ENCODE results near the gene COG7. TPM values are rescaled to one million over a fixed set of nuclear protein-coding genes. Genes with fewer than 3 reads are reported as not detected.

COG7 gene
- polyA plus RNA-seq, 1 of the 3 experiments (the other 2 are of a cell fraction), result 33.0 TPM

DNA sequence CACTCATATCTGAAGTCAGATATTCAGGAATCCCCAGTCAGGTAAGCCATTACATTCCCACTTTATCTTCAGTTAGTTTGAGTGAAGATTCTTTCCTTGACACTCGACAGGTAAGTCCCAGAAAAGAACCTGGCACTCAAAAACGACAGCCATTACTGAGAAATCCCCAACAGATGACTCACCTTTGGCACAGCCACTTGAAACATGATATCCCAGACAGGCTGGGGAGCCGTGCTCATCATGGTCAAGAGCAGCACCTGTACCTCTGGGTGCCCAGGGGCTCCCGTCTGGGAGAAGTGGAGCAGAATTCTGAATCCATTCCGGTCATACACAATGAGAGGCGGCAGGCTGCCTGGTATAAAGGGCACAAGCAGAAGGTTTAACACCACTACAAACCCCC is 16.8 kb upstream of the COG7 start:
- Histone ChIP-seq H2AFZ (ENCODE audit: low read depth) (no peak overlapping the region), H3K27me3 (ENCODE audit: insufficient read depth) (no peaks in the 10 kb centered on the region), H3K9me3 (no peaks in the 10 kb centered on the region), H3F3A (replicated peaks; ENCODE audit: insufficient read depth) (peaks cover 18% of the 10 kb centered on the region), H3K9me2 (no peaks in the 10 kb centered on the region), H3K4me3 (ENCODE audit: low read depth in 2 of 2, low read length in 1 of 2) (no peak overlapping the region), H3K79me2 (ENCODE audit: insufficient read depth) (no peaks in the 10 kb centered on the region), H3K36me3 (replicated peaks in 1 of 2; ENCODE audit: control insufficient read depth in 1 of 2, insufficient read depth in 2 of 2, low read length in 1 of 2) (peaks cover 41 to 50% of the 10 kb centered on the region in 2 experiments), H3K4me1 (ENCODE audit: control insufficient read depth in 1 of 2, insufficient read depth in 2 of 2, low read depth in 1 of 2, low read length in 1 of 2) (peaks cover 0 to 4% of the 10 kb centered on the region in 2 experiments; a peak in 1 of 4 replicates), H3K9ac (no peak overlapping the region), H3K4me2 (no peak overlapping the region), H3K27ac (ENCODE audit: low read depth in 2 of 2, low read length in 1 of 2) (no peak overlapping the region), H4K20me1 (ENCODE audit: insufficient read depth) (no peaks in the 10 kb centered on the region; the same call in 1 of the 2 replicates)
- CTCF ChIA-PET, result no interaction called here
- TF ChIP-seq ELF1 (IDR thresholded peaks at IDR 0.05), result no peak
- TF ChIP-seq TCF12 (IDR thresholded peaks at IDR 0.05), result 0 out of 2 replicates have a peak, but pooled peaks have one; percentile 9
- TF ChIP-seq, protein P1, sequence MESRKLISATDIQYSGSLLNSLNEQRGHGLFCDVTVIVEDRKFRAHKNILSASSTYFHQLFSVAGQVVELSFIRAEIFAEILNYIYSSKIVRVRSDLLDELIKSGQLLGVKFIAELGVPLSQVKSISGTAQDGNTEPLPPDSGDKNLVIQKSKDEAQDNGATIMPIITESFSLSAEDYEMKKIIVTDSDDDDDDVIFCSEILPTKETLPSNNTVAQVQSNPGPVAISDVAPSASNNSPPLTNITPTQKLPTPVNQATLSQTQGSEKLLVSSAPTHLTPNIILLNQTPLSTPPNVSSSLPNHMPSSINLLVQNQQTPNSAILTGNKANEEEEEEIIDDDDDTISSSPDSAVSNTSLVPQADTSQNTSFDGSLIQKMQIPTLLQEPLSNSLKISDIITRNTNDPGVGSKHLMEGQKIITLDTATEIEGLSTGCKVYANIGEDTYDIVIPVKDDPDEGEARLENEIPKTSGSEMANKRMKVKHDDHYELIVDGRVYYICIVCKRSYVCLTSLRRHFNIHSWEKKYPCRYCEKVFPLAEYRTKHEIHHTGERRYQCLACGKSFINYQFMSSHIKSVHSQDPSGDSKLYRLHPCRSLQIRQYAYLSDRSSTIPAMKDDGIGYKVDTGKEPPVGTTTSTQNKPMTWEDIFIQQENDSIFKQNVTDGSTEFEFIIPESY (IDR thresholded peaks at IDR 0.05; ENCODE audit: borderline replicate concordance, low read depth), result no peak
- peak; percentile 50; the same call in 1 of the 2 replicates for TF ChIP-seq FOSL2 (IDR thresholded peaks at IDR 0.05; ENCODE audit: borderline replicate concordance, low read depth)
- TF ChIP-seq, protein P2, sequence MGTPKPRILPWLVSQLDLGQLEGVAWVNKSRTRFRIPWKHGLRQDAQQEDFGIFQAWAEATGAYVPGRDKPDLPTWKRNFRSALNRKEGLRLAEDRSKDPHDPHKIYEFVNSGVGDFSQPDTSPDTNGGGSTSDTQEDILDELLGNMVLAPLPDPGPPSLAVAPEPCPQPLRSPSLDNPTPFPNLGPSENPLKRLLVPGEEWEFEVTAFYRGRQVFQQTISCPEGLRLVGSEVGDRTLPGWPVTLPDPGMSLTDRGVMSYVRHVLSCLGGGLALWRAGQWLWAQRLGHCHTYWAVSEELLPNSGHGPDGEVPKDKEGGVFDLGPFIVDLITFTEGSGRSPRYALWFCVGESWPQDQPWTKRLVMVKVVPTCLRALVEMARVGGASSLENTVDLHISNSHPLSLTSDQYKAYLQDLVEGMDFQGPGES (IDR thresholded peaks at IDR 0.05; ENCODE audit: low read depth, low read length), result no peak
- peak; percentile 49; the same call in 1 of the 2 replicates for TF ChIP-seq NFIC (IDR thresholded peaks at IDR 0.05; ENCODE audit: borderline replicate concordance)
- no peak for TF ChIP-seq RCOR1 (IDR thresholded peaks at IDR 0.05; ENCODE audit: low read length)
- TF ChIP-seq JUND (IDR thresholded peaks at IDR 0.05), result no peak
- DNase-seq, result no peak
- POLR2A ChIA-PET, result no interaction called here
- WGBS (ENCODE audit: low lambda C conversion rate), result 69% methylated on average over 6 of the region's 6 CpGs

DNA sequence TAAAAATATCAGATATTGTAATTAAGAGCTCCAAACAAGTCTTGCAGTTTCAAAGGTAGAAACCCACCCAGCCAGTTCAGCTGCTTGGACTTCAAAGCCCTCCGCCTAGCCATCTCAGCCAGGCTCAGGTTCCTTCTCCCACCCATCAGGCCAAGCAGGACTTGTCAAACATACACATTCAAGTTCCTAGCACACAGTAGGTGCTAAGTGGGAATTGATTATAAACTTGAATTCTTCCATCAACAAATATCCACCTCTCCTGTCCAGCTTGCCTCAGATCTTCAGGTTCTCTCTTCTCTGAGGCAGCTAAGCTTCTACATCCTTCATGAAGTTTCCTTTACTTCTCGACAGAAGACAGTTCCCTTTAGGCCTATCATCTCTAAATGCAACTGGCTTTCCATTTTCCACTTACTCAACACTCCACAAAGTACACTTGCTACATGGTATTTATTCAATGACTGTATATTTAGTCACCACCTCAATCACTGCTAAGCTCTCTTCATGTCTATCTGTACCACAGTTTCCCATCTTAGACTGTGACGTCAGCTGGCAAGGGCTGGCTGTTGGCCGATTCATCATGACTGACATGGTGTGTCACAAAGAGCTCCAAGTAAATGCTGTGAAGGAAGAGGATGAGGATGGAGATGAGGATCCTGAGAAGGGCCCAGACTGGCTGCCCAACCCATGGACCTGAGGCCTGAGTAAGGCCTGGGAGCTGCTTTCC is 13.3 kb upstream of the COG7 start:
- H3K9ac ChIP-seq, result no peak overlapping the region
- H3K79me2 ChIP-seq (ENCODE audit: insufficient read depth), result no peaks in the 10 kb centered on the region
- DNase-seq, result no peak
- H3K9me2 ChIP-seq, result no peaks in the 10 kb centered on the region
- ChIA-PET POLR2A (no interaction called here), CTCF (no interaction called here)
- H3K4me3 ChIP-seq (ENCODE audit: low read depth in 2 of 2, low read length in 1 of 2), result no peak overlapping the region
- H3K27ac ChIP-seq (ENCODE audit: low read depth in 2 of 2, low read length in 1 of 2), result peak overlapping the region in 1 of 2 experiments; percentile 66; a peak in 2 of 4 replicates
- WGBS (ENCODE audit: low lambda C conversion rate), result 64% methylated on average over 4 of the region's 4 CpGs
- H3K36me3 ChIP-seq (replicated peaks in 1 of 2; ENCODE audit: control insufficient read depth in 1 of 2, insufficient read depth in 2 of 2, low read length in 1 of 2), result peaks cover 31 to 46% of the 10 kb centered on the region in 2 experiments
- no peaks in the 10 kb centered on the region for H3K27me3 ChIP-seq (ENCODE audit: insufficient read depth)
- H3K4me1 ChIP-seq (ENCODE audit: control insufficient read depth in 1 of 2, insufficient read depth in 2 of 2, low read depth in 1 of 2, low read length in 1 of 2), result peaks cover 0 to 4% of the 10 kb centered on the region in 2 experiments; a peak in 1 of 4 replicates
- H4K20me1 ChIP-seq (ENCODE audit: insufficient read depth), result no peaks in the 10 kb centered on the region; the same call in 1 of the 2 replicates
- peaks cover 17% of the 10 kb centered on the region for H3F3A ChIP-seq (replicated peaks; ENCODE audit: insufficient read depth)
- no peaks in the 10 kb centered on the region for H3K9me3 ChIP-seq
- H2AFZ ChIP-seq (ENCODE audit: low read depth), result no peak overlapping the region
- peak overlapping the region; percentile 45; the same call in 1 of the 2 replicates for H3K4me2 ChIP-seq
- no peak for TF ChIP-seq MEF2A (IDR thresholded peaks at IDR 0.05; ENCODE audit: borderline replicate concordance, low read depth)
- TF ChIP-seq, protein P2 (IDR thresholded peaks at IDR 0.05; ENCODE audit: low read depth, low read length), result no peak
- TF ChIP-seq, protein P3, sequence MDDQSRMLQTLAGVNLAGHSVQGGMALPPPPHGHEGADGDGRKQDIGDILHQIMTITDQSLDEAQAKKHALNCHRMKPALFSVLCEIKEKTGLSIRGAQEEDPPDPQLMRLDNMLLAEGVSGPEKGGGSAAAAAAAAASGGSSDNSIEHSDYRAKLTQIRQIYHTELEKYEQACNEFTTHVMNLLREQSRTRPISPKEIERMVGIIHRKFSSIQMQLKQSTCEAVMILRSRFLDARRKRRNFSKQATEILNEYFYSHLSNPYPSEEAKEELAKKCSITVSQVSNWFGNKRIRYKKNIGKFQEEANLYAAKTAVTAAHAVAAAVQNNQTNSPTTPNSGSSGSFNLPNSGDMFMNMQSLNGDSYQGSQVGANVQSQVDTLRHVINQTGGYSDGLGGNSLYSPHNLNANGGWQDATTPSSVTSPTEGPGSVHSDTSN (IDR thresholded peaks at IDR 0.05), result peak; percentile 69
- TF ChIP-seq SMC3 (IDR thresholded peaks at IDR 0.05; ENCODE audit: low read depth, low read length), result no peak
- TF ChIP-seq FOXM1 (IDR thresholded peaks at IDR 0.05; ENCODE audit: low read depth), result no peak
- TF ChIP-seq RCOR1 (IDR thresholded peaks at IDR 0.05; ENCODE audit: low read length), result no peak
- TF ChIP-seq FOXJ3 (CRISPR knock-in tag; IDR thresholded peaks at IDR 0.05), result no peak
- TF ChIP-seq JUND (IDR thresholded peaks at IDR 0.05), result 0 out of 2 replicates have a peak, but pooled peaks have one; percentile 17
- peak; percentile 25; the same call in 1 of the 2 replicates for TF ChIP-seq FOSL2 (IDR thresholded peaks at IDR 0.05; ENCODE audit: borderline replicate concordance, low read depth)
- no peak for TF ChIP-seq POLR2AphosphoS5 (IDR thresholded peaks at IDR 0.05; ENCODE audit: low read depth, low read length)
- no peak for TF ChIP-seq MXI1 (IDR thresholded peaks at IDR 0.05; ENCODE audit: low read depth, low read length)
- TF ChIP-seq, protein P4, sequence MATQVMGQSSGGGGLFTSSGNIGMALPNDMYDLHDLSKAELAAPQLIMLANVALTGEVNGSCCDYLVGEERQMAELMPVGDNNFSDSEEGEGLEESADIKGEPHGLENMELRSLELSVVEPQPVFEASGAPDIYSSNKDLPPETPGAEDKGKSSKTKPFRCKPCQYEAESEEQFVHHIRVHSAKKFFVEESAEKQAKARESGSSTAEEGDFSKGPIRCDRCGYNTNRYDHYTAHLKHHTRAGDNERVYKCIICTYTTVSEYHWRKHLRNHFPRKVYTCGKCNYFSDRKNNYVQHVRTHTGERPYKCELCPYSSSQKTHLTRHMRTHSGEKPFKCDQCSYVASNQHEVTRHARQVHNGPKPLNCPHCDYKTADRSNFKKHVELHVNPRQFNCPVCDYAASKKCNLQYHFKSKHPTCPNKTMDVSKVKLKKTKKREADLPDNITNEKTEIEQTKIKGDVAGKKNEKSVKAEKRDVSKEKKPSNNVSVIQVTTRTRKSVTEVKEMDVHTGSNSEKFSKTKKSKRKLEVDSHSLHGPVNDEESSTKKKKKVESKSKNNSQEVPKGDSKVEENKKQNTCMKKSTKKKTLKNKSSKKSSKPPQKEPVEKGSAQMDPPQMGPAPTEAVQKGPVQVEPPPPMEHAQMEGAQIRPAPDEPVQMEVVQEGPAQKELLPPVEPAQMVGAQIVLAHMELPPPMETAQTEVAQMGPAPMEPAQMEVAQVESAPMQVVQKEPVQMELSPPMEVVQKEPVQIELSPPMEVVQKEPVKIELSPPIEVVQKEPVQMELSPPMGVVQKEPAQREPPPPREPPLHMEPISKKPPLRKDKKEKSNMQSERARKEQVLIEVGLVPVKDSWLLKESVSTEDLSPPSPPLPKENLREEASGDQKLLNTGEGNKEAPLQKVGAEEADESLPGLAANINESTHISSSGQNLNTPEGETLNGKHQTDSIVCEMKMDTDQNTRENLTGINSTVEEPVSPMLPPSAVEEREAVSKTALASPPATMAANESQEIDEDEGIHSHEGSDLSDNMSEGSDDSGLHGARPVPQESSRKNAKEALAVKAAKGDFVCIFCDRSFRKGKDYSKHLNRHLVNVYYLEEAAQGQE (IDR thresholded peaks at IDR 0.05; ENCODE audit: low read depth, low read length), result no peak
- no peak for TF ChIP-seq GATA2 (CRISPR knock-in tag; IDR thresholded peaks at IDR 0.05)
- TF ChIP-seq GABPA (IDR thresholded peaks at IDR 0.05; ENCODE audit: low read depth), result no peak
